Measurements from ENCODE around the gene SMYD4. TPM values are rescaled to one million over a fixed set of nuclear protein-coding genes. Genes with fewer than 3 reads are reported as not detected.

Gene SMYD4
- total RNA-seq, 1 experiment from 2014 or later: 23.3 TPM

- Histone ChIP-seq H3K4me3 (no peak overlapping the region), H2AFZ (no peak overlapping the region), H4K20me1 (ENCODE audit: insufficient read depth) (no peaks in the 10 kb centered on the region), H3K27ac (no peak overlapping the region), H3K36me3 (ENCODE audit: low read depth) (no peaks in the 10 kb centered on the region), H3K9me2 (ENCODE audit: insufficient read depth) (no peaks in the 10 kb centered on the region), H3K27me3 (ENCODE audit: insufficient read depth, low read depth) (no peaks in the 10 kb centered on the region), H3F3A (ENCODE audit: insufficient read depth, low read depth) (no peaks in the 10 kb centered on the region), H3K4me1 (replicated peaks; ENCODE audit: insufficient read depth) (no peaks in the 10 kb centered on the region), H3K9me3 (ENCODE audit: insufficient read depth, low read depth) (no peaks in the 10 kb centered on the region), H3K79me2 (ENCODE audit: low read depth) (no peaks in the 10 kb centered on the region), H3K4me2 (no peak overlapping the region)
- TF ChIP-seq CTCF (conservative IDR thresholded peaks at IDR 0.05): no peak
- TF ChIP-seq EZH2 (IDR thresholded peaks at IDR 0.05; ENCODE audit: low read depth): no peak
- POLR2A ChIA-PET (ENCODE audit: unreplicated experiment): no interaction called here
- BruUV-seq (replicated peaks): no TSS peak
- CTCF ChIA-PET: no interaction called here
- no peak for DNase-seq
- intact Hi-C loops (cut with micrococcal nuclease; ENCODE audit: unreplicated experiment): no loop called here
These were observed 70.9 kb downstream of the SMYD4 start for GRCh38 chr17:1758807-1759206.

GRCh38 chr17:1755827-1756262 is 73.9 kb downstream of the SMYD4 start:
- no peak for DNase-seq
- intact Hi-C loops (cut with micrococcal nuclease; ENCODE audit: unreplicated experiment): no loop called here
- ChIA-PET CTCF (no interaction called here), POLR2A (ENCODE audit: unreplicated experiment) (no interaction called here)
- Histone ChIP-seq H3K4me2 (no peak overlapping the region), H2AFZ (no peak overlapping the region), H3K79me2 (ENCODE audit: low read depth) (no peaks in the 10 kb centered on the region), H3K36me3 (ENCODE audit: low read depth) (no peaks in the 10 kb centered on the region), H3K9me3 (ENCODE audit: insufficient read depth, low read depth) (no peaks in the 10 kb centered on the region), H3K9me2 (ENCODE audit: insufficient read depth) (no peaks in the 10 kb centered on the region), H3F3A (ENCODE audit: insufficient read depth, low read depth) (peaks cover 14% of the 10 kb centered on the region), H3K27ac (no peak overlapping the region), H4K20me1 (ENCODE audit: insufficient read depth) (no peaks in the 10 kb centered on the region), H3K27me3 (ENCODE audit: insufficient read depth, low read depth) (no peaks in the 10 kb centered on the region), H3K4me3 (no peak overlapping the region), H3K4me1 (replicated peaks; ENCODE audit: insufficient read depth) (peaks cover 21% of the 10 kb centered on the region)
- no peak for TF ChIP-seq EZH2 (IDR thresholded peaks at IDR 0.05; ENCODE audit: low read depth)
- no peak for TF ChIP-seq CTCF (conservative IDR thresholded peaks at IDR 0.05)
- BruUV-seq (replicated peaks): no TSS peak

- Histone ChIP-seq H3K79me2 (ENCODE audit: low read depth) (no peaks in the 10 kb centered on the region), H3K27ac (no peak overlapping the region), H3F3A (ENCODE audit: insufficient read depth, low read depth) (peaks cover 14% of the 10 kb centered on the region), H3K9me3 (ENCODE audit: insufficient read depth, low read depth) (no peaks in the 10 kb centered on the region), H2AFZ (no peak overlapping the region), H3K4me3 (no peak overlapping the region), H3K4me1 (replicated peaks; ENCODE audit: insufficient read depth) (peaks cover 22% of the 10 kb centered on the region), H4K20me1 (ENCODE audit: insufficient read depth) (no peaks in the 10 kb centered on the region), H3K4me2 (no peak overlapping the region), H3K9me2 (ENCODE audit: insufficient read depth) (no peaks in the 10 kb centered on the region), H3K36me3 (ENCODE audit: low read depth) (no peaks in the 10 kb centered on the region), H3K27me3 (ENCODE audit: insufficient read depth, low read depth) (no peaks in the 10 kb centered on the region)
- TF ChIP-seq EZH2 (IDR thresholded peaks at IDR 0.05; ENCODE audit: low read depth): no peak
- TF ChIP-seq CTCF (conservative IDR thresholded peaks at IDR 0.05): no peak
- CTCF ChIA-PET: interaction anchor here (0.6 kb wide), 1 partner anchor 179 kb away, joined by 6 read pairs; no protein-coding TSS in a partner anchor
- POLR2A ChIA-PET (ENCODE audit: unreplicated experiment): interaction anchor here (0.6 kb wide), 1 partner anchor 38 kb away, joined by 3 read pairs; no protein-coding TSS in a partner anchor
- no peak for DNase-seq
- intact Hi-C loops (cut with micrococcal nuclease; ENCODE audit: unreplicated experiment): no loop called here
- BruUV-seq (replicated peaks): no TSS peak
These were observed 74.4 kb downstream of the SMYD4 start for GRCh38 chr17:1755252-1755826.

Data from PC-9 (cell line).